Neuronal stem cell (in vitro differentiated cells): ENCODE data around the gene SHQ1.

Experiments used
- DNase-seq: peaks from one replicate; pipeline ENCODE4 v3.0.0-alpha.2; 2013; ENCODE audit warnings: low spot score
- H2AFZ ChIP-seq: one replicate; pipeline ENCODE4 v1.6.1; 2013; ENCODE audit warnings: mild to moderate bottlenecking, low read length, inconsistent platforms
- H2AK5ac ChIP-seq: 2 replicates; pipeline ENCODE4 v1.6.1; 2013; ENCODE audit warnings: low read depth, mild to moderate bottlenecking, inconsistent platforms, low read length, moderate library complexity, mixed read lengths
- H2BK120ac ChIP-seq: 2 replicates; pipeline ENCODE4 v1.6.1; 2013; ENCODE audit warnings: low read depth, mild to moderate bottlenecking, inconsistent platforms, low read length, moderate library complexity, mixed read lengths
- H2BK12ac ChIP-seq: one replicate; pipeline ENCODE4 v1.6.1; 2013; ENCODE audit warnings: low read length, inconsistent platforms
- H2BK15ac ChIP-seq: 2 replicates; pipeline ENCODE4 v1.6.1; 2013; ENCODE audit warnings: mild to moderate bottlenecking, low read length, inconsistent platforms, mixed read lengths
- H2BK5ac ChIP-seq: one replicate; pipeline ENCODE4 v1.6.1; 2013; ENCODE audit warnings: inconsistent platforms, mild to moderate bottlenecking, low read length, moderate library complexity
- H3K14ac ChIP-seq: one replicate; pipeline ENCODE4 v1.6.1; 2013; ENCODE audit warnings: low read length, inconsistent platforms
- H3K18ac ChIP-seq: 2 replicates; pipeline ENCODE4 v1.6.1; 2013; ENCODE audit warnings: low read length, inconsistent platforms
- H3K23ac ChIP-seq: 2 replicates; pipeline ENCODE4 v1.6.1; 2013; ENCODE audit warnings: low read depth, mild to moderate bottlenecking, mixed read lengths, low read length, inconsistent platforms; ENCODE audit not compliant: poor library complexity
- H3K27ac ChIP-seq: replicated peaks from 3 replicates; pipeline ENCODE4 v1.5.1; 2013; ENCODE audit warnings: low read length, inconsistent platforms
- H3K27me3 ChIP-seq, 3 experiments: 2 replicates each; pipeline ENCODE4 v1.6.1; 2013; ENCODE audit warnings: low read length in 3 of 3, mild to moderate bottlenecking in 2 of 3, inconsistent platforms in 1 of 3, low read depth in 1 of 3, mixed read lengths in 1 of 3, moderate library complexity in 1 of 3; ENCODE audit not compliant: control insufficient read depth in 3 of 3, insufficient read depth in 3 of 3
- H3K36me3 ChIP-seq, 2 donors: replicated peaks in 1 of 2; 2 replicates each; pipeline ENCODE4 v1.6.1; 2013; ENCODE audit warnings: low read length in 2 of 2; ENCODE audit not compliant: control insufficient read depth in 2 of 2, insufficient read depth in 2 of 2
- H3K4ac ChIP-seq: 2 replicates; pipeline ENCODE4 v1.6.1; 2013; ENCODE audit warnings: inconsistent platforms, mild to moderate bottlenecking, low read length, moderate library complexity
- H3K4me1 ChIP-seq, 2 donors: 1 replicate in 1 of 2; 2 replicates in 1 of 2; pipeline ENCODE4 v1.6.1; 2013; ENCODE audit warnings: low read length in 2 of 2, low read depth in 1 of 2; ENCODE audit not compliant: control insufficient read depth in 2 of 2, insufficient read depth in 1 of 2
- H3K4me2 ChIP-seq: one replicate; pipeline ENCODE4 v1.6.1; 2013; ENCODE audit warnings: mild to moderate bottlenecking, low read length, inconsistent platforms; ENCODE audit not compliant: insufficient read depth, poor library complexity, severe bottlenecking
- H3K4me3 ChIP-seq, 2 donors: 2 replicates each; pipeline ENCODE4 v1.5.1; 2013; ENCODE audit warnings: low read length in 2 of 2, mild to moderate bottlenecking in 2 of 2, inconsistent platforms in 1 of 2, moderate library complexity in 1 of 2
- H3K79me1 ChIP-seq: one replicate; pipeline ENCODE4 v1.6.1; 2013; ENCODE audit warnings: low read depth, mild to moderate bottlenecking, inconsistent platforms, low read length, moderate library complexity
- H3K9ac ChIP-seq: one replicate; pipeline ENCODE4 v1.6.1; 2013; ENCODE audit warnings: mild to moderate bottlenecking, low read depth, low read length, inconsistent platforms; ENCODE audit not compliant: poor library complexity
- H3K9me3 ChIP-seq, 2 donors: replicated peaks in 1 of 2; 2 replicates each; pipeline versions ENCODE3 to v1.6.1; 2013; ENCODE audit warnings: low read length in 2 of 2, mild to moderate bottlenecking in 2 of 2, inconsistent platforms in 1 of 2, low read depth in 1 of 2, mixed read lengths in 1 of 2, moderate library complexity in 1 of 2; ENCODE audit not compliant: control insufficient read depth in 2 of 2, insufficient read depth in 1 of 2
- H4K8ac ChIP-seq: one replicate; pipeline ENCODE4 v1.6.1; 2013; ENCODE audit warnings: low read depth, mild to moderate bottlenecking, inconsistent platforms, low read length, moderate library complexity
- H4K91ac ChIP-seq: one replicate; pipeline ENCODE4 v1.6.1; 2013; ENCODE audit warnings: low read length, low read depth, mild to moderate bottlenecking, inconsistent platforms; ENCODE audit not compliant: poor library complexity
- WGBS, 2 donors: extraction: QIAGEN DNeasy Blood & Tissue Kit; methylation state at CpG; one replicate each; pipeline ENCODE4 v1.1.7; 2013; ENCODE audit warnings: missing lambda C conversion rate in 2 of 2, mixed read lengths in 1 of 2; ENCODE audit not compliant: insufficient read length in 2 of 2, insufficient replicate concordance in 1 of 2; ENCODE audit errors: extremely low coverage in 2 of 2; 5-methylcytosine and 5-hydroxymethylcytosine counted together

Gene SHQ1

GRCh38 chr3:72860846-72861245 is 12.6 kb upstream of the SHQ1 start:
- Histone ChIP-seq H3K79me1 (no peaks in the 10 kb centered on the region), H3K9me3 (no peaks in the 10 kb centered on the region), H2BK15ac (no peak overlapping the region), H2BK120ac (no peak overlapping the region), H2BK5ac (no peak overlapping the region), H3K23ac (no peak overlapping the region), H3K4me3 (no peak overlapping the region), H3K4me1 (no peaks in the 10 kb centered on the region), H4K8ac (no peak overlapping the region), H3K27ac (no peak overlapping the region), H3K27me3 (peaks cover 0 to 71% (median 0%) of the 10 kb centered on the region in 3 experiments), H3K18ac (no peak overlapping the region), H3K14ac (no peak overlapping the region), H3K4me2 (no peak overlapping the region), H4K91ac (no peak overlapping the region), H3K4ac (no peak overlapping the region), H2AFZ (no peak overlapping the region), H2BK12ac (no peak overlapping the region), H3K9ac (no peak overlapping the region), H2AK5ac (no peak overlapping the region), H3K36me3 (no peaks in the 10 kb centered on the region)
- WGBS, 2 donors, result no CpG with 5 or more reads among the region's 1 CpG
- no peak for DNase-seq

GRCh38 chr3:72860053-72860452 is 11.8 kb upstream of the SHQ1 start:
- Histone ChIP-seq H2BK5ac (no peak overlapping the region), H3K4me3 (no peak overlapping the region), H3K18ac (no peak overlapping the region), H2BK12ac (no peak overlapping the region), H3K27ac (no peak overlapping the region), H3K4ac (no peak overlapping the region), H2BK120ac (no peak overlapping the region), H3K14ac (no peak overlapping the region), H4K8ac (no peak overlapping the region), H3K4me1 (no peaks in the 10 kb centered on the region), H3K23ac (no peak overlapping the region), H3K4me2 (no peak overlapping the region), H3K36me3 (no peaks in the 10 kb centered on the region), H4K91ac (no peak overlapping the region), H2AK5ac (no peak overlapping the region), H3K27me3 (peaks cover 0 to 69% (median 0%) of the 10 kb centered on the region in 3 experiments), H3K9ac (no peak overlapping the region), H2AFZ (no peak overlapping the region), H2BK15ac (no peak overlapping the region), H3K79me1 (no peaks in the 10 kb centered on the region), H3K9me3 (no peaks in the 10 kb centered on the region)
- no CpG with 5 or more reads among the region's 5 CpGs for WGBS, 2 donors
- DNase-seq, result no peak

- no peak overlapping the region for H2AFZ ChIP-seq
- no peaks in the 10 kb centered on the region for H3K79me1 ChIP-seq
- no peak overlapping the region for H2BK120ac ChIP-seq
- H3K4ac ChIP-seq, result no peak overlapping the region
- no peak for DNase-seq
- H3K14ac ChIP-seq, result no peak overlapping the region
- H4K8ac ChIP-seq, result no peak overlapping the region
- no peak overlapping the region for H3K4me3 ChIP-seq
- no peak overlapping the region for H3K27ac ChIP-seq
- H3K36me3 ChIP-seq, result no peaks in the 10 kb centered on the region
- WGBS, 2 donors, result no CpG with 5 or more reads among the region's 7 CpGs
- no peak overlapping the region for H2BK12ac ChIP-seq
- no peak overlapping the region for H4K91ac ChIP-seq
- H3K27me3 ChIP-seq, result peaks cover 0 to 47% (median 0%) of the 10 kb centered on the region in 3 experiments
- no peaks in the 10 kb centered on the region for H3K9me3 ChIP-seq
- no peak overlapping the region for H2BK15ac ChIP-seq
- no peak overlapping the region for H3K23ac ChIP-seq
- H2AK5ac ChIP-seq, result no peak overlapping the region
- no peak overlapping the region for H3K9ac ChIP-seq
- H3K4me2 ChIP-seq, result no peak overlapping the region
- no peak overlapping the region for H2BK5ac ChIP-seq
- no peak overlapping the region for H3K18ac ChIP-seq
- no peaks in the 10 kb centered on the region for H3K4me1 ChIP-seq
These were observed 6.8 kb upstream of the SHQ1 start for GRCh38 chr3:72855001-72855400.

DNA sequence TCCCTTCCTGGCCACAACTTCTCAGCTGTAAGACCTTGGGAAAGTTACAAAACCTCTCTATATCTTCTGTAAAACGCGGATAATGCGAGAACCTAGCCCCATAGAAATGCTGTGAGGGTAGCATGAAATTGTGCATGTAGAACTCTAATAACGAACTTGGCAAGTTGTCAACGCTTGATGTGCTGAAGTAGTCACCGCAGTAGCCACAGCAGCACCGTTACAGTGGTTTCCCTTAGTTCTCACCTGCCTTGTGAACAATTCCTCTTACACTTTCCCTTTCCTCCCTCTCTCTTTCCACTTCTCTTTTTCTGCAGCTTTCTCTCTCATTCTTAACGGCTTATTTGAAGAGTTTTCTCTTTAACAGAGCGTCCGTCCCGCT is 447 bp upstream of the SHQ1 start:
- Histone ChIP-seq H4K8ac (no peak overlapping the region), H3K4me3 (peak overlapping the region; percentile 60 to 65), H2AFZ (peak overlapping the region; percentile 85), H3K27ac (no peak overlapping the region), H2BK15ac (no peak overlapping the region), H3K23ac (no peak overlapping the region), H3K27me3 (peaks cover 0 to 24% (median 19%) of the 10 kb centered on the region in 3 experiments), H3K9ac (no peak overlapping the region), H2AK5ac (no peak overlapping the region), H4K91ac (no peak overlapping the region), H3K4ac (no peak overlapping the region), H3K14ac (no peak overlapping the region), H2BK120ac (no peak overlapping the region), H3K4me2 (peak overlapping the region; percentile 72), H3K36me3 (no peaks in the 10 kb centered on the region), H3K9me3 (no peaks in the 10 kb centered on the region), H2BK5ac (no peak overlapping the region), H3K18ac (no peak overlapping the region), H3K4me1 (peaks cover 3 to 4% of the 10 kb centered on the region in 2 donors), H2BK12ac (no peak overlapping the region), H3K79me1 (peaks cover 2% of the 10 kb centered on the region)
- DNase-seq, result no peak
- no CpG with 5 or more reads among the region's 11 CpGs for WGBS, 2 donors
